GM23248 (cell line): ENCODE data around the gene TUSC2.

Experiments used
- EZH2 ChIP-seq: fragments of 200-600 bp; sonication (generic); IDR thresholded peaks from 2 replicates; pipeline ENCODE4 v1.6.1; 2018; ENCODE audit warnings: antibody characterized with exemption, mild to moderate bottlenecking; ENCODE audit not compliant: insufficient read depth, poor library complexity, severe bottlenecking
- EZH2phosphoT487 ChIP-seq: fragments of 200-600 bp; sonication (generic); IDR thresholded peaks from 2 replicates; pipeline ENCODE4 v1.6.1; 2018; ENCODE audit warnings: antibody characterized with exemption, moderate library complexity, mild to moderate bottlenecking, low read depth; ENCODE audit not compliant: insufficient read depth

DNA sequence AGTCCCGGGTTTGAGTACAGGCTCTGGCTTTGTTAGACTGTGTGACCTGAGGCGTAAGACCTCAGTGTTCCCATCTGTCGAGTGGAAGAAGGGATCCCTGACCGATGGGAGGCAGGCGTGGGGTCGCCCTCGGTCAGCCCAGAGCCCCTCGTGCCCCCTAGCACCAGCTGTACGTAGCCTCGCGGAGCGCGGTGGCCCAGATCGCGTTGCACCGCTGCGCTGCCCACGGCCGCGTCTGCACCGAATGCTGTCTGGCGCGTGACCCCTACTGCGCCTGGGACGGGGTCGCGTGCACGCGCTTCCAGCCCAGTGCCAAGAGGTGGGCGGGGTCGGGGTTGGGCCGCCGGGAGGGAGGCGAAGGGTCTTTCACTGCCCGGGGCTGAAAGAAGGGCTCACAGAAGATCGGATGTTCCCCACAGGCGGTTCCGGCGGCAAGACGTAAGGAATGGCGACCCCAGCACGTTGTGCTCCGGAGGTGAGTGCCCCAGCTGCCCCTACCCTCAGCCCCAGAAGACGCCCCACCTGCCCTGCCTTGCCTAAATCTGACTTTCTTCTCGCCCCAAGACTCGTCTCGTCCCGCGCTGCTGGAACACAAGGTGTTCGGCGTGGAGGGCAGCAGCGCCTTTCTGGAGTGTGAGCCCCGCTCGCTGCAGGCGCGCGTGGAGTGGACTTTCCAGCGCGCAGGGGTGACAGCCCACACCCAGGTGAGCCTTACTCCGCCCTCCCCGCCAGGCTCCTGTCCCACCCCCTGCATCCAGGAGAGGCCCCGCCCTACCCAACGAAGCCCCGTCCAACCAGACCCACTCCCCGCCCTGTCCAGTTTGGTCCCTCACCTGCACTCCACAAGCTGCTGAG is 52.7 kb downstream of the TUSC2 start:
- no peak for TF ChIP-seq EZH2
- TF ChIP-seq EZH2phosphoT487, result no peak
